Osteoblast (primary cell): ENCODE results near the gene KLHDC3. TPM values are rescaled to one million over a fixed set of nuclear protein-coding genes. Genes with fewer than 3 reads are reported as not detected.

ENCODE experiments used
- DNase-seq: peaks from one replicate; pipeline ENCODE4 v3.0.0; 2011; ENCODE audit warnings: low spot score, mixed read lengths; ENCODE audit not compliant: insufficient read length; ENCODE audit errors: missing footprints
- H2AFZ ChIP-seq: 2 replicates; pipeline ENCODE4 v1.6.0; 2011; ENCODE audit warnings: mild to moderate bottlenecking, low read length
- H3K27ac ChIP-seq: 2 replicates; pipeline ENCODE4 v1.5.1; 2011; ENCODE audit warnings: mild to moderate bottlenecking, low read depth, low read length, moderate library complexity
- H3K27me3 ChIP-seq: 2 replicates; pipeline ENCODE4 v1.6.0; 2012; ENCODE audit warnings: mild to moderate bottlenecking, control low read depth, inconsistent platforms, low read length, moderate library complexity; ENCODE audit not compliant: insufficient read depth
- H3K36me3 ChIP-seq: 2 replicates; pipeline ENCODE4 v1.5.1; 2011; ENCODE audit warnings: mild to moderate bottlenecking, low read length, control low read depth, moderate library complexity; ENCODE audit not compliant: insufficient read depth
- H3K4me1 ChIP-seq: 2 replicates; pipeline ENCODE4 v1.5.1; 2011; ENCODE audit warnings: mild to moderate bottlenecking, low read length, control low read depth, moderate library complexity; ENCODE audit not compliant: insufficient read depth
- H3K4me2 ChIP-seq: 2 replicates; pipeline ENCODE4 v1.6.0; 2011; ENCODE audit warnings: mild to moderate bottlenecking, low read length; ENCODE audit not compliant: insufficient read depth
- H3K4me3 ChIP-seq: fragments of 200-600 bp; sonication (generic); 3 replicates; pipeline ENCODE4 v1.5.1; 2012; ENCODE audit warnings: mild to moderate bottlenecking, low read length, inconsistent platforms; ENCODE audit not compliant: insufficient read depth
- H3K79me2 ChIP-seq: 2 replicates; pipeline ENCODE4 v1.6.0; 2012; ENCODE audit warnings: mild to moderate bottlenecking, low read length, control low read depth, inconsistent platforms; ENCODE audit not compliant: insufficient read depth
- H3K9me3 ChIP-seq: 2 replicates; pipeline ENCODE4 v1.5.1; 2011; ENCODE audit warnings: low read depth, low read length, control low read depth
- H4K20me1 ChIP-seq: 2 replicates; pipeline ENCODE4 v1.6.0; 2012; ENCODE audit warnings: mild to moderate bottlenecking, low read length, control low read depth; ENCODE audit not compliant: insufficient read depth
- CTCF ChIP-seq: IDR thresholded peaks from 2 replicates; pipeline ENCODE4 v1.5.1; 2011; ENCODE audit warnings: mild to moderate bottlenecking, low read depth, low read length, moderate library complexity; ENCODE audit errors: extremely low read depth
- total RNA-seq: library from RNA; depleted of rRNA; stranded (reverse); fragments of >200 nt; gene quantifications from 2 replicates; pipeline ENCODE4 v1.2.3, GENCODE V29; 2012

KLHDC3 gene
- total RNA-seq, 1 donor: 122 TPM

DNA sequence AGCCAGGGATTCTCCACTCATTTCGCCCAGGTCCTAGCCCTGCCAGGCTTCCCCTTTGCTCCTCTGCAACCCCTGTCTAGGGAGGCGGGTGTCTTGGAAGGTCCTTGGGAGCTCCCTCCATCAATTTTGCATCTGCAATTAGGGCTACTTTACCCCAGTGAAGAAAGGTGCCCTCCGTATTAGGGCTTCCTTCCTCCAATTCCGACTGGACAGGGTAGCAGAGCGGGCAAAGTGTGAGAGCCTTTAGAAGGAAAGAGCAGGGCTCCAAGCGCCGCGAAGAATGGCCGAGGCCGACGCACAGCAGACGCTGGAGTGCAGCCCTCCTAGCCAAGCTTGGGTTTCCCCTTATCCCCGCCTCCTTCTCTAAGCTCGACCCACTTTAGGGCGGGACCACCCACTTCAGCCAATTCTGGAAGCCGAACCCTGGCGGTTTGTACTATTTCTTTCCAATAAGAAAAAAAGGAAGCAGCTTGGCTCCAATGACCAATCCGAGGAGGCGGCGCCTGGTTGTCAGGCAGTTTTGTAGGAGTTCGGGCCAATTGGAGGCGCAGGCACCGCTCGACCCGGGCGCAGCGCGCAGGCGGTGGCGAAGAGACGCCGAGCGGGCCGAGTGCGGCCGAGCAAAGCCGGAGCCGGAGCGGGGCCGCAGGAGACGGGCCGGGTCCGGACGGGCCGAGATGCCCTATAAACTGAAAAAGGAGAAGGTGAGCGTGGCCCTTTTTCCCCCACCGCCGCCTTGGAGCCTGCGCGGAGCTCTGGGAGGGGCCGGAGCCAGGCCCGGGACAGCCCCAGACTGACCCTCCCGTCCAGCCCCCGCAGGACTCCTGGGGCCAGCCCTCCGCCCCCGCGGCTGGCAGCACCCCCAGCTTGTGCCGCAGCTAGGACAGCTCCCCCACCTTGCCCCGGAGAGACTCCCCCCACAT, 29.8 kb upstream of the KLHDC3 start, which contains the start of gene PPP2R5D:
Gene PPP2R5D (plus strand): TSS at position 570 of the 923 bp plus-strand sequence. CDS start 108 bp downstream, at position 678.
- H3K27me3 ChIP-seq: no peaks in the 10 kb centered on the region
- H3K79me2 ChIP-seq: peaks cover 35% of the 10 kb centered on the region
- DNase-seq: peak; percentile 99
- no peak for TF ChIP-seq CTCF
- no peaks in the 10 kb centered on the region for H3K36me3 ChIP-seq
- H4K20me1 ChIP-seq: peaks cover 22% of the 10 kb centered on the region
- peaks cover 42% of the 10 kb centered on the region for H3K4me1 ChIP-seq
- peak within 1 kb of the TSS; percentile 95 for H3K4me2 ChIP-seq
- H3K27ac ChIP-seq: peak within 1 kb of the TSS; percentile 56
- H3K9me3 ChIP-seq: no peaks in the 10 kb centered on the region
- peak within 1 kb of the TSS; percentile 81 for H3K4me3 ChIP-seq
- peak within 1 kb of the TSS; percentile 82 for H2AFZ ChIP-seq

GRCh38 chr6:42984924-42985475, 29.0 kb upstream of the KLHDC3 start:
- peaks cover 35% of the 10 kb centered on the region for H3K4me1 ChIP-seq
- DNase-seq: no peak
- TF ChIP-seq CTCF: no peak
- peak overlapping the region; percentile 81 for H3K4me3 ChIP-seq
- H2AFZ ChIP-seq: peak overlapping the region; percentile 64
- H3K4me2 ChIP-seq: peak overlapping the region; percentile 87
- H4K20me1 ChIP-seq: peaks cover 22% of the 10 kb centered on the region
- no peaks in the 10 kb centered on the region for H3K27me3 ChIP-seq
- peaks cover 36% of the 10 kb centered on the region for H3K79me2 ChIP-seq
- H3K36me3 ChIP-seq: peaks cover 6% of the 10 kb centered on the region
- H3K9me3 ChIP-seq: no peaks in the 10 kb centered on the region
- H3K27ac ChIP-seq: peak overlapping the region; percentile 56

DNA sequence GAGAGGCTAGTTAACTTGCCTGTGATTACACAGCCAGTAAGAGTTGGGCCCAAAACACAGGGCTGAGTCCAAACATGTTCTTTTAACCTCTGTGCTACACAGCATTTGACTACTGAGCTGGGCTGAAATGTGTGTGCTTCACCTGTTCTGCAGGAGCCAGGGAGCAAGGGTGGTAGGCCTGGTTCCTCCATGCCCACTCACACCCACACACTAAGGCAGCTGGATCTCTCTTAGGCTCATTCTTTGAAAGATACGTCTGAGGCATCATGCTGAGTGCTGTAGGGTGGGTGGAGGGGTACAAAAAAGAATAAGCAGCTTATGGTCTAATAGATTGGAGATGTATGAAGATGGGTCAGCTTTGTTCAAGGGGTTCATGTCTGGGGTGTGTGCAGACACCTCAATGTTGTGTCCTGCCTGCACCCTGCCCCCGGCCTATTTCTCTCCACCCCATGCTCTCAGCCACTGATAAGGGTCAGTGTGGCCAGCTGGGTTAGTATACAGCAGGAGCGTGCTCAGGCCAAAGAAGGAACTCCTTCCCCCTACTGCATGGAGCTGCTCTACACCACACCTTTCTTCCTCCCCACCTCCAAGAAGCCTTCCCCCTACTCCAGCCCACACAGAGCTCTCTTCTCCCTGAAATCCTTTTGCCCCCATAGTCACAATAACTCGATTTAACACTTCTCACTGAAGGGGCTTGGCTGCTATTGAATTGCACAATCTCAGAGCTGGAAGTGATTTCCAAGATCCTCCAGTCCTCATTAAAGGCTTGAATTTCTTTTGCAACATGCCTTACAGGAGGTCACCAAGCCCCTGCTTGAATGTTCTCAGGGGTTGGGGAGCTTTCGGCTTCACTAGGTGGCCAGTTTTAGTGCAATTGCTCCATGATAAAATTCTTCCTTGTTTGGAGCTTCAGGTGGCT, 26.3 kb upstream of the KLHDC3 start:
- Histone ChIP-seq H3K27ac (no peak overlapping the region), H3K4me1 (peaks cover 34% of the 10 kb centered on the region), H4K20me1 (peaks cover 22% of the 10 kb centered on the region), H3K79me2 (peaks cover 46% of the 10 kb centered on the region), H3K36me3 (peaks cover 20% of the 10 kb centered on the region), H3K4me2 (no peak overlapping the region), H2AFZ (no peak overlapping the region), H3K27me3 (no peaks in the 10 kb centered on the region), H3K4me3 (no peak overlapping the region), H3K9me3 (no peaks in the 10 kb centered on the region)
- no peak for TF ChIP-seq CTCF
- no peak for DNase-seq
